C1 segment of cervical spinal cord (tissue), 14 donors: ENCODE results near the gene MMD.
A peak's percentile ranks its signal among the peaks of the same experiment; 100 is the strongest.

Source experiments
- DNase-seq, 14 donors: peaks; one replicate each; lab custom pipeline; 2025; lab: John Stamatoyannopoulos, UW

Gene MMD

DNA sequence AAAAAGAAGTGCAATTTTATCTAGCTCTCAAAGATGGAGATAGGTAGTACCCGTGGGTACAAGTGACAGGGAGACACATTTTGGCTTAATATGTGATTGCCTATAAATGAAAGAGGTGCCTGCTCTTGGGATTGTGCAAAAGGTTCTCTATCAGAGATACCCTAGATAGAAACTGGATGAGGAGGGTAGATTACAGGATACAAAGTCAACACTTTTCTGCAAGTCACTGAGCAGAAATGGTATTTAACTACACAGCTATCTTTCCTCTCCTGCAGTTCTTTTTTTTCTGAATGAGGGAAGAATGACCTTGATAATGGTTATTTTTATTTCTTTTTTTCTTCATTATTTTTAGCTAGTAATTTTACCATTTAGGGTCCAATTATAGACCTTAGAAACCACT lies 67.6 kb downstream of the MMD start:
- DNase-seq = no peak

DNA sequence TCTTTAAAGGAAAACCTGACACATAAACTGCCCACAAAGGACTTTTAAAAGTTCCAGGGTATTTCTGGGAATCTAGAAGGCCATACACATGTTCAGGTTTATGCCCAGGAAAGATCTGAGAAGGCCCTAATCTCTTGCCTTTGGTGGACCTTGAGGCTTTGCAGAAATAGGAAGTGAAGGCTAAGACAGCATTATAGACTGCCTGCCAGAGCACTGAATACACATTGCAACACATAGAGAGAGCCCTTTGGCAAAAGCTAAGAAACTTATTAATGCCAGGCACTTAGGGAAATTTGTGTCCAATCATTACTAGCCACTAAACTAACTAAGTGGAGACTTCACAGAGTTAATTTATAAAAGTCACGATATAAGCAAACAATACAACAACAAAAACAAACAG lies 70.4 kb downstream of the MMD start:
- no peak for DNase-seq

DNA sequence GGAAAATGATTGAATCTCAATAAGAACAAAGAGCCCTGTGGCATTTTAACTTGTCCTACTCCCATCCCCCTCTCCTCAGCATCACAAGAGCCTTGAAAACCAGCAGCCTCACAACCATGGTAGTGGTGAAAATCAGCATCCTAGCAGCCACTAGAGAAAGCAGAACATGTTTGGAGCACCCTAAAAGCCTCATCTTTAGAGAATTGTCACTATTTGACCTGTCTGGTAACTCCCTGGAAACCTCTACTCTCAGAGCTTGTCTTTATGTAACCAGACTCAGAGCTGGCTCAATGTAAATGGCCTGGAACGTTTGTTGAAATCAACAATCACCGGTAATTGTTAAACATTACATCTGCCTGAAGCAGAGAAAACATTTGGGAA lies 70.8 kb downstream of the MMD start:
- DNase-seq = no peak

DNA sequence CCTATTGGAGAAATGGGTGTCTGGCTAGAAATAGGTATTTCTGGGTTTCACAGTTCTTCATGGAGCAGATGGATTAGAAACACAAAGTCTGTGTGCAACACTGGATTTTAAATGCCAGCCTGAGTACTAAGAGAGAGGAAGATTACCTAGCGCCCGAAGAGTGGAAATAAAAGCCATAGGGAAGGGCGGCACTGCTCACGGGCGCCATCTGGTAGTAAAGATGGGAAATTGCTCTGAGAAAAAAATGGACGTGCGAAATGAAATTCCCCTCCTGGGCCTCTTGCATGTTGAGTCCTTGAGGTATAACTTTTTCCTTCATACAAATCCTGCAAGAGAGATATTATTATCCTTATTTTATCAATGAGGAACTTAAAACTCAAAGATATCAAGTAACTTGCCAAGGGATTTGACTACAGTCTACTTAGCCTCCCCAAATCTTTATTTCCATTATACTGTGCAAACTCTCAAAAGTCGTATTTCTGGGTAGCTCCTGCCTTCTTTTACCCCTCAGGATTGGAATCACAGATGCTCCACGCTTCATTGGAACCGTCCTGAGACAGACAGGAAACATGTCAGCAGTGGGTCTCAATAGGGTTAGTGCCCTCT lies 72.8 kb downstream of the MMD start:
- DNase-seq = peak in 7 of 14 donors; percentile 0 to 34 (median 6)

DNA sequence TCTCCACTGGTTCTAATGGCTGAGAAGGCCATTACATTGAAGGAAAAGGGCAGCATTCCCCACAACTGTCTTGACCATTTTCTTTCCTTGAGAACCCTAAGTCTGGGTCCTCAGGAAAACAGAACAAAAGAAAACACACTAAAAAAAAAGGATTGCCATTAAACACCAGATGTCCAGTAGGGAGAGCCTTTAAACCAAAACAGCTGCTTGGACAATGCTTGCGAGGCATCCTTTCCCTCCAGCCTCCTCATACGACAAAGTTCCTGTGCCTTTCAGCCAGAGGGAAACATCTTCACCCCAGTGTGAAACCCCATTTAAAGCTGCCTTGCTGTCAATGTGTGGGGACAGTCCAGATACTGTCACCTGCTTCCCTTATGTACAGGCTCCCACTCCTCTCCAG lies 74.3 kb downstream of the MMD start:
- DNase-seq = no peak

DNA sequence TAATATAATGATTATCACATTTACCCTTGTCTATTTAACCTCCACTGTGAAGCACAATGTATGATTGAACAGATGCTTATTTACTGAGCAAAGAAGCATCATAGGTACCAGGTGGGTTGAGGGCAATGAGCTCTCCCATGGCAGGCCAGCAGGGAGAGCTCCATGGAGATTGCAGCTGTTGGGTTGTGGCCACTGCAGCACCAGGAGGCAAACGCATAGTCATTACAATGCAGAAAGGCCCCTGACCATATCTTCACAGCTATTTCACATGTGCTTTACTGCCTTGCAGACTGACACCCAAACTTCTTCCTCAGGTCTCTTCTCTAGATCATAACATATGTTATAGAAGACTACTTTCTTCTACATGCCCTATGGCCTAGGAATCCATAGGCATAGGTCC lies 75.0 kb downstream of the MMD start:
- DNase-seq = no peak

DNA sequence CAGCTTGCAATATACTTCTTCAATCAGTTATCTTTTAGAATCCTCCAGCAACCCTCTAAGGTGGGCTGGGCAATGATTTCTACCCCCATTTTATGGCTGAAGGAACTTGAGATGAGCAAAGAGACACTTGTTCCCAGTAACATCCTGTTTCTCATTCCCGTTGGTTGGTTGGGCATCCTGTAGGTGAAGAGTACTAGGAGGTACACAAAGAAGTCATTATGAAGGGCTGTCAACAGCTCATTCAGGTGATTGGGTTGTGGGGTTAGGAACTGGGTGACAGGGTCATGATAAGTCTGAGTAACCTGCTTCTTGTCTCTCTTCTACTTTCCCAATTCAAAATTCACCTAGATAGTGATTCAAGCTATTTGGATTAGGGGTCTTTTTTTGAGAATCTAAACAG lies 76.5 kb downstream of the MMD start:
- DNase-seq = no peak

DNA sequence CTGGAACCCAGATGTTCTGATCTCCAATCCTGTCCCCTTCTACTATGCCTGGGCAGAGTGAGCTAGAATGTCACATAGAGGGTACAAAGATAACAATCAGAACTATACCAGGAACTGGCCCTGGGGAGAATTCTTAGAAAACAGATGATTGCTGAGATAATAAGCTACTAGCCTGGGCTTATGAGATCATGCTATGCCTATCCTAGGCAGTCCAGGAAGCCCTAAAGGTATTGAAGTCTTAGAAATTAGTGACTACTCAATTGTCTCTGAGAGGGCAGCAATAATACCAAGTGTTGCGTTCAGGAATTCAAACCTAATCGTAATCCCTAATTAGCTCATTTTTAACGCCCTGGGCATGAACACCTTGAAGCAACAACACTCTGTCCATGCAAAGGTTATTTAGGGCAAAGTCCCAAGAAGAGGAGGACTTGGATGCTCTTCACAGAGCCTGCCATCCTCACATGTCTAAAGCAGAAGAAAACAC lies 77.1 kb downstream of the MMD start:
- no peak for DNase-seq

DNA sequence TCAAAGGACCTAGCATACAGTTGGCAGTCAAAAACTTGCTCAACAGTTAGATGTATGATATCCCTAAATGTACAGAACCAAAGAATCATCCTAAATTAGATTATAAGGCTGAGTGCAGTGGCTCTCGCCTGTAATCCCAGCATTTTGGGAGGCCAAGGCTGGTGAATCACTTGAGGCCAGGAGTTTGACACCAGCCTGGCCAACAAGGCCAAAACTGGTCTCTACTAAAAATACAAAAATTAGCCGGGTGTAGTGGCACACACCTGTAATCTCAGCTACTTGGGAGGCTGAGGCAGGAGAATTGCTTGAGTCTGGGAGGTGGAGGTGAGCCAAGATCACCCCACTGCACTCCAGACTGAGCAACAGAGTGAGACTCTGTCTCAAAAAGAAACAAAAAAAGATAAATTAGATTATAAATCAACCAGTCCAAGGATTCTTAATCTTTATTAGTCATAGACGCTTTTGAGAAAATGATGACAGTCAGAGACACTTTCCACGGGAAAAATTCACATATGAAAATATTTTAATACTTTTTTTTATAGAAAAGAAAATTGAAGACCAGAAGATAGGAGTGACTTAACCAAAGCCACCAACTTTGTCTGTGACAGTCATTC lies 77.6 kb downstream of the MMD start:
- DNase-seq = no peak

DNA sequence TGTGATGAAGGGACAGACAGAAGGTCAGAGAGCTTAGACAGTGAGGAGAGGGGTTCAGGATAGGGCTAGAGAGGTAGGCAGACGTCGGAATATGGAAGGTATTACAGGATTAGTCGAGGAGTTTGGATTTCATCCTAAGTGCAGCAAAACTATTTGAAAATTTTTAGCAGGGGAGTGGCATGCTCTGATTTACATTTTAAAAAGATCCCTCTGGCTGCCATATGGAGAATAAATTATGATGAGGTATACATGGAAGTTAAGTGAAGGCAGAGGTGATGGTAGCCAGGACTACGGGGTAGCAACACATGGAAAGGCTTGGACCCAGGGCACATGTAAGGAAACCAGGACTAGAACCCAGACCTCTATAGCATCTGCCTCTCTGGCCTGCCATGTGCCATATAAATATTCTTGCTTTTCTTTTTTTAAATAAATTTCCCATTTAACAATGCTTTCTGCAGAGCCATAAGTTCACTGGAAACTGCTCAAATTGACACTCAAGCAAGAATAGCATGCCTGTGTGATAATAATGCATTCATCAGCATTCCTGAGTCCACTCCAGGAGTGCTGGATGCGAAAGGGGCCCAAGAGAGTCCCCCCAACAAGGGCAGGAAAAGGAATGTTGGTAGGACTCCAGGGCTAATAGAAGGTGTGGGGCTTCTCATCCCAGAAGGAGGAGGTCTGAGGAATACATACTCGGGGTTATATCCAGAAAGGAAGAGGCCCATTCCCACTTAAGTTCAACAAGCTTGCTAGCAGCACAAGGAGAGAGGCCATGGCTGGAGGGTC lies 78.6 kb downstream of the MMD start:
- DNase-seq = no peak
